Pancreas (tissue), 10 donors: Measurements from ENCODE around the gene CLSTN3. TPM values are rescaled to one million over a fixed set of nuclear protein-coding genes. Genes with fewer than 3 reads are reported as not detected.

ENCODE experiments used
- ATAC-seq, 4 donors: fragments of 200-7000 bp; cut with Tn5 transposase; one replicate each; pipeline versions ENCODE4 v1.8.0 to v1.9.1; 2020; ENCODE audit warnings: mild to moderate bottlenecking in 4 of 4, moderate library complexity in 4 of 4
- DNase-seq, 6 donors: peaks; one replicate each; pipeline ENCODE4 v3.0.0-alpha.2; 2020
- FAIRE-seq: peaks from 2 replicates; lab custom pipeline; 2012; peaks lifted over from hg19 to GRCh38; lab: Jason Lieb, UNC
- H3K27ac ChIP-seq, 4 donors: fragments of 200-600 bp; sonication (generic); 1 replicate in 3 of 4; 2 replicates in 1 of 4; pipeline versions ENCODE4 v1.5.0 to v1.8.0; 2020
- H3K27me3 ChIP-seq, 4 donors: fragments of 200-600 bp; one replicate each; pipeline ENCODE4 v1.8.0; 2021
- H3K36me3 ChIP-seq, 3 donors: fragments of 200-600 bp; sonication (generic) in 1 of 3; one replicate each; pipeline versions ENCODE4 v1.5.0 to v1.8.0; 2020 to 2021
- H3K4me1 ChIP-seq, 3 donors: fragments of 200-600 bp; one replicate each; pipeline ENCODE4 v1.8.0; 2021
- H3K4me3 ChIP-seq, 4 donors: fragments of 200-600 bp; sonication (generic) in 2 of 4; one replicate each; pipeline versions ENCODE4 v1.5.0 to v1.8.0; 2020 to 2021
- H3K9me3 ChIP-seq, 4 donors: fragments of 200-600 bp; one replicate each; pipeline ENCODE4 v1.8.0; 2021
- CTCF ChIP-seq, 4 donors: fragments of 200-600 bp; sonication (generic) in 3 of 4; IDR thresholded peaks; one replicate each; pipeline versions ENCODE4 v1.5.0 to v1.8.0; 2021; ENCODE audit warnings: antibody characterized with exemption in 4 of 4
- WGBS, 2 donors: extraction: QIAGEN DNeasy Blood & Tissue Kit; methylation state at CpG; one replicate each; pipeline ENCODE4 v1.1.7; 2013; 5-methylcytosine and 5-hydroxymethylcytosine counted together
- intact Hi-C, 3 donors: fragments of 100-400 bp; cut with DNase I; formaldehyde crosslinking; loops; one replicate each; pipeline versions ENCODE4 v1.11.1 to v1.14.2; 2022
- polyA plus RNA-seq, 2 donors: library from polyadenylated mRNA; stranded (reverse); fragments of 200-250 nt; gene quantifications; one replicate each; pipeline ENCODE4 v1.2.3, GENCODE V29; 2013
- total RNA-seq, 6 donors: library from RNA; stranded (reverse); fragmentation: NEBNext Ultra II Directional in 4 of 6; extraction: Animal tissue kit (Norgen Biotek cat#: 25700) in 4 of 6; gene quantifications; one replicate each; pipeline versions ENCODE4 v1.2.1 to v1.2.4, GENCODE V29; 2021 to 2023
- donor health status: healthy with polysubstance abuse.
- donor health status: DM: no; HTN: no; CAD: no; lungs with moderate emphysema.
- donor health status: DM: no; HTN: no; CAD: no.
- donor health status: control.
- donor health status: control.
- donor health status: Bipolar disorder and iron deficiency.
- donor health status: DM: yes; HTN: yes; CAD: no.
- donor health status: DM: no; HTN: no; CAD: no.
- donor health status: DM: no; HTN: no; CAD: no.
- donor health status: DM: yes; HTN: yes; CAD: no.

The CLSTN3 gene
- total and polyA plus RNA-seq, 8 donors = 7.8 to 26.2 (median 18.0) TPM

DNA sequence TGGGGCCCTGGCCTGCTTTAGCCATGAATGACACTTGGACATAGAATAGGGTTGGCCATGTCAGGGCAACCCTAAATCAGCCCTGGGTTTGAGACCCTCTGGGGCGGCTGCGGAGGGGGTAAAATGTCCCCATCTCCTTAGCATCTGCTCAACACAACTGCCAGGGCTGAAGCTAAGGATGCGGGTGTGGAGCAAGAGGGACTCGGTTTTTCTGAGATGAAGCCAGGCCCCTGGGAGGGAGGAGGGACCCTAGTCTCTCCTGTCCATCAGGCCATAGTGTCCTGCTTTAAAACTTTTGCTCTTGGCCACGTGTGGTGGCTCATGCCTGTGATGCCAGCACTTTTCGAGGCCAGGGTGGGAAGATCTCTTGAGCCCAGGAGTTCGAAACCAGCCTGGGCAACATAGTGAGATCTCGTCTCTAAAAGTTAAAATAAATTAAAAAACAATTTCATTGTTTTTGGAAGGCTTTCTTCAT is 37.1 kb upstream of the CLSTN3 start:
- peak in 1 of 4 donors; percentile 2 for ATAC-seq

GRCh38 chr12:7093486-7093885 is 36.7 kb upstream of the CLSTN3 start:
- no peaks in the 10 kb centered on the region for H3K27me3 ChIP-seq
- no peaks in the 10 kb centered on the region for H3K36me3 ChIP-seq
- FAIRE-seq (no peak), DNase-seq (no peak), ATAC-seq (no peak)
- H3K4me3 ChIP-seq = no peak overlapping the region
- intact Hi-C loops = loop anchor here in 1 of 3 donors (10.0 kb wide), 1 partner anchor 169 kb away; the partner anchor contains the start of gene ATN1
- TF ChIP-seq CTCF (IDR thresholded peaks at IDR 0.05) = no peak
- H3K27ac ChIP-seq = no peak overlapping the region
- peaks cover 0 to 7% (median 0%) of the 10 kb centered on the region in 3 donors for H3K4me1 ChIP-seq
- no peaks in the 10 kb centered on the region for H3K9me3 ChIP-seq
- 42 to 43% methylated on average over 5 of the region's 5 CpGs for WGBS, 2 donors

More for the DNA sequence above, 37.1 kb upstream of the CLSTN3 start:
- Histone ChIP-seq H3K27me3 (no peaks in the 10 kb centered on the region), H3K27ac (peak overlapping the region in 1 of 4 donors; percentile 29), H3K36me3 (no peaks in the 10 kb centered on the region), H3K4me1 (peaks cover 0 to 7% (median 0%) of the 10 kb centered on the region in 3 donors), H3K9me3 (no peaks in the 10 kb centered on the region), H3K4me3 (no peak overlapping the region)
- FAIRE-seq (no peak), DNase-seq (no peak)
- intact Hi-C loops = loop anchor here in 1 of 3 donors (10.0 kb wide), 1 partner anchor 168 kb away; the partner anchor contains the start of gene ATN1
- 56 to 68% methylated on average over 8 of the region's 8 CpGs for WGBS, 2 donors
- no peak for TF ChIP-seq CTCF (IDR thresholded peaks at IDR 0.05)

DNA sequence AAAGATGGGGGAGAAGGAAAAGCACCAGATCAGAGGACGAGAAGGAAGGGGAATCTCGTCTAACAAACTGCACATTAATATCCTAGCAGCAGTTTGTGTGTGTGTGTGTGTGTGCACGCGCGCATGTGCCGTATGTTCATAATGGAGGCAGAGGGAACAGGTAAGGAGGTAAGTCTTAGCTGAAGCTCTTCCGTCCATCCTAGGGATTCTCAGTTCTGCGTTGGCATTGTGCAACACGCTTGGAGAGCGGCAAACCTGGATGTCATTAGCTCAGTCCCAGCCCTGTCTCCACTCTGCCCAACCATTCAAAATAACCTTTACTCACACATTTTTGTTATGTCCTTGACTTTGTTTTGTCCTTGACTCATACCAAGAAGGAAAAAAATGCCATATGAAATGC is 36.3 kb upstream of the CLSTN3 start:
- FAIRE-seq (no peak), ATAC-seq (peak; percentile 11 to 24 (median 20)), DNase-seq (no peak)
- no peaks in the 10 kb centered on the region for H3K27me3 ChIP-seq
- intact Hi-C loops = loop anchor here in 1 of 3 donors (10.0 kb wide), 1 partner anchor 169 kb away; the partner anchor contains the start of gene ATN1
- H3K4me3 ChIP-seq = no peak overlapping the region
- no peaks in the 10 kb centered on the region for H3K36me3 ChIP-seq
- H3K27ac ChIP-seq = no peak overlapping the region
- 20 to 23% methylated on average over 10 of the region's 10 CpGs for WGBS, 2 donors
- peaks cover 0 to 7% (median 0%) of the 10 kb centered on the region in 3 donors for H3K4me1 ChIP-seq
- H3K9me3 ChIP-seq = no peaks in the 10 kb centered on the region
- no peak for TF ChIP-seq CTCF (IDR thresholded peaks at IDR 0.05)

DNA sequence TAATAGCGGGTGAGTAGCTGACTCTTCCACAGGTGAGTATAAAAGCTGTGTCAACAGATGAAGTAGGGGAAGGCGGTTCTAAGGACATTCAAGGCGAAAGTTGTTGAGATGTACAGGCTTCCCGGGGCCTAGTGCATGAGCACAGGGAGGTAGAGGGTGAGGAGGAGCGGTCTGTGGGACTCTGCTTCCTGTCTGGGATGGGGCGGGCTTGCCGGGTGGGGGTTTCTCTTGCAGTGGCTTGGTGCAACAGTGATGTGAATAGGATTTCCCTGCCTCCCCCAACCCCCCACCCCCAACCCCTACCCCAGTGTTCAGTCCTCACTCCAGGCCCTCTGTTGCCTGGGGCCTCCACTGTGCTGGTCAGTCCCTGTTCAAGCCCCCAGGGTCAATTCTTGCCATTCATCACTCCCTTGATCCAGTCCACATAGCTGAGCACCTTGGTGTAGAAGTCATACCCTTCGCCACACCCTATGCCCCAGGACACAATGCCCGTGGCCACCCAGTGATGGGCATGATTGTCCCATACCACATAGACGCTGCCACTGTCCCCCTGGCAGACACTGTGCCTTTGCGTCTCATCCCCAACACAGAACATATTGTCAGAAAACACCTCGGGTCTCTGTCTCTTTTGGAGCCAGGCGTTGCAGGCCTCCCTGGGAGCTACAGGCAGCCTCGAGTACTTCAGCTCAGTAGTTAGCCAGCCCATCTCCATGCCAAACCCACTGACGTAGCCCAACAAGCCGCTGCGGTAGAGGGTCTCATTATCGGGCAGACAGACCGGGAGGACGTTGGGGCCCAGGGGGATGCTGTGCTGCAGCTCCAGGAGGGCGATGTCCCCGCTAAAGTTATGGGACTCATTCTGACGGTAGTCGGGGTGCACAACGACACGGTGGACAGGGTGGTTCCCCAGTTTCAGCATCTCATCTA is 33.9 kb upstream of the CLSTN3 start:
- no peaks in the 10 kb centered on the region for H3K27me3 ChIP-seq
- no peak overlapping the region for H3K4me3 ChIP-seq
- ATAC-seq (peak in 1 of 4 donors; percentile 6), FAIRE-seq (no peak), DNase-seq (no peak)
- H3K36me3 ChIP-seq = peaks cover 0 to 6% (median 0%) of the 10 kb centered on the region in 3 donors
- intact Hi-C loops = loop anchor here in 1 of 3 donors (5.0 to 10.0 kb wide), 2 partner anchors 34 to 171 kb away; partner anchors contain the start of genes ATN1 and C1S
- H3K27ac ChIP-seq = no peak overlapping the region
- WGBS, 2 donors = 66 to 77% methylated on average over 26 of the region's 26 CpGs
- peaks cover 0 to 7% (median 0%) of the 10 kb centered on the region in 3 donors for H3K4me1 ChIP-seq
- no peak for TF ChIP-seq CTCF (IDR thresholded peaks at IDR 0.05)
- H3K9me3 ChIP-seq = no peaks in the 10 kb centered on the region
